ENCODE measurements around the gene DNAI1.

The DNAI1 gene

GRCh38 chr9:34559624-34560455 is 101.2 kb downstream of the DNAI1 start:
- no peak for TF ChIP-seq CTCF (IDR thresholded peaks at IDR 0.05; ENCODE audit: low read depth, low read length, missing control alignments)
- Histone ChIP-seq H3K27ac (no peak overlapping the region), H3K4me3 (ENCODE audit: low read depth, low read length) (peak overlapping the region; percentile 3), H3K27me3 (replicated peaks) (peaks cover 16% of the 10 kb centered on the region), H3K36me3 (replicated peaks) (no peaks in the 10 kb centered on the region)
- peak; percentile 43 for DNase-seq
- in situ Hi-C loops (cut with HindIII; ENCODE audit: low pct_ligation_motif_present, low sequenced_read_pairs), result no loop called here

GRCh38 chr9:34560599-34561214 is 102.1 kb downstream of the DNAI1 start:
- Histone ChIP-seq H3K27ac (no peak overlapping the region), H3K36me3 (replicated peaks) (no peaks in the 10 kb centered on the region), H3K4me3 (ENCODE audit: low read depth, low read length) (no peak overlapping the region), H3K27me3 (replicated peaks) (peaks cover 14% of the 10 kb centered on the region)
- in situ Hi-C loops (cut with HindIII; ENCODE audit: low pct_ligation_motif_present, low sequenced_read_pairs), result no loop called here
- no peak for TF ChIP-seq CTCF (IDR thresholded peaks at IDR 0.05; ENCODE audit: low read depth, low read length, missing control alignments)
- no peak for DNase-seq

- no peak overlapping the region for H3K27ac ChIP-seq
- TF ChIP-seq CTCF (IDR thresholded peaks at IDR 0.05; ENCODE audit: low read depth, low read length, missing control alignments), result peak; percentile 77
- H3K27me3 ChIP-seq (replicated peaks), result peaks cover 12% of the 10 kb centered on the region
- no peak for DNase-seq
- H3K4me3 ChIP-seq (ENCODE audit: low read depth, low read length), result no peak overlapping the region
- H3K36me3 ChIP-seq (replicated peaks), result no peaks in the 10 kb centered on the region
- in situ Hi-C loops (cut with HindIII; ENCODE audit: low pct_ligation_motif_present, low sequenced_read_pairs), result no loop called here
Measured at GRCh38 chr9:34562135-34562745, 103.6 kb downstream of the DNAI1 start.

GRCh38 chr9:34563262-34563661 is 104.7 kb downstream of the DNAI1 start:
- DNase-seq, result no peak
- peaks cover 15% of the 10 kb centered on the region for H3K27me3 ChIP-seq (replicated peaks)
- H3K36me3 ChIP-seq (replicated peaks), result no peaks in the 10 kb centered on the region
- H3K27ac ChIP-seq, result no peak overlapping the region
- no peak overlapping the region for H3K4me3 ChIP-seq (ENCODE audit: low read depth, low read length)
- no peak for TF ChIP-seq CTCF (IDR thresholded peaks at IDR 0.05; ENCODE audit: low read depth, low read length, missing control alignments)
- in situ Hi-C loops (cut with HindIII; ENCODE audit: low pct_ligation_motif_present, low sequenced_read_pairs), result no loop called here

GRCh38 chr9:34564617-34565016 is 106.0 kb downstream of the DNAI1 start:
- H3K36me3 ChIP-seq (replicated peaks), result no peaks in the 10 kb centered on the region
- DNase-seq, result no peak
- in situ Hi-C loops (cut with HindIII; ENCODE audit: low pct_ligation_motif_present, low sequenced_read_pairs), result no loop called here
- no peak overlapping the region for H3K4me3 ChIP-seq (ENCODE audit: low read depth, low read length)
- no peak for TF ChIP-seq CTCF (IDR thresholded peaks at IDR 0.05; ENCODE audit: low read depth, low read length, missing control alignments)
- H3K27ac ChIP-seq, result no peak overlapping the region
- H3K27me3 ChIP-seq (replicated peaks), result peaks cover 11% of the 10 kb centered on the region

All from brain microvascular endothelial cell (primary cell).